CD14-positive monocyte (primary cell): ENCODE measurements around the gene GREB1. TPM values are rescaled to one million over a fixed set of nuclear protein-coding genes. Genes with fewer than 3 reads are reported as not detected.

Experiments
- DNase-seq, 3 donors: peaks; one replicate each; pipeline ENCODE4 v3.0.0-alpha.2; 2011 to 2022
- H2AFZ ChIP-seq: 2 replicates; pipeline ENCODE4 v1.6.0; 2012; ENCODE audit warnings: mild to moderate bottlenecking, low read depth, low read length, inconsistent platforms; ENCODE audit not compliant: insufficient read depth, poor library complexity, severe bottlenecking
- H3K27ac ChIP-seq, 2 donors: 1 replicate in 1 of 2; 2 replicates in 1 of 2; pipeline ENCODE4 v1.5.1; 2012 to 2013; ENCODE audit warnings: low read length in 2 of 2, control low read depth in 1 of 2, inconsistent platforms in 1 of 2, low read depth in 1 of 2, mild to moderate bottlenecking in 1 of 2
- H3K27me3 ChIP-seq, 2 donors: one replicate each; pipeline versions ENCODE4 v1.6.0 to v1.6.1; 2011 to 2013; ENCODE audit warnings: low read length in 2 of 2; ENCODE audit not compliant: control insufficient read depth in 2 of 2, insufficient read depth in 2 of 2
- H3K36me3 ChIP-seq, 2 donors: replicated peaks in 1 of 2; 1 replicate in 1 of 2; 2 replicates in 1 of 2; pipeline versions ENCODE4 v1.5.1 to v1.6.1; 2012 to 2013; ENCODE audit warnings: low read length in 2 of 2, control low read depth in 1 of 2, inconsistent platforms in 1 of 2, mild to moderate bottlenecking in 1 of 2; ENCODE audit not compliant: insufficient read depth in 2 of 2, control insufficient read depth in 1 of 2
- H3K4me1 ChIP-seq, 2 donors: 1 replicate in 1 of 2; 2 replicates in 1 of 2; pipeline versions ENCODE4 v1.5.1 to v1.6.1; 2012 to 2013; ENCODE audit warnings: low read length in 2 of 2, control low read depth in 1 of 2, inconsistent platforms in 1 of 2, mild to moderate bottlenecking in 1 of 2, moderate library complexity in 1 of 2; ENCODE audit not compliant: insufficient read depth in 2 of 2, control insufficient read depth in 1 of 2
- H3K4me2 ChIP-seq: replicated peaks from 2 replicates; pipeline ENCODE3; 2012; ENCODE audit warnings: low read length, moderate library complexity, mild to moderate bottlenecking; ENCODE audit not compliant: poor library complexity, severe bottlenecking; ENCODE audit errors: extremely low read depth
- H3K4me3 ChIP-seq, 3 experiments: fragments of 200-600 bp in 1 of 3; sonication (generic) in 1 of 3; replicated peaks in 1 of 3; 1 replicate in 2 of 3; 2 replicates in 1 of 3; pipeline ENCODE4 v1.5.1; 2011 to 2013; ENCODE audit warnings: low read length in 3 of 3, mild to moderate bottlenecking in 3 of 3, control low read depth in 2 of 3, low read depth in 2 of 3, inconsistent platforms in 1 of 3, moderate library complexity in 1 of 3
- H3K79me2 ChIP-seq: 2 replicates; pipeline ENCODE4 v1.6.0; 2012; ENCODE audit warnings: mild to moderate bottlenecking, control low read depth, inconsistent platforms, low read length, moderate library complexity; ENCODE audit not compliant: insufficient read depth
- H3K9ac ChIP-seq: 2 replicates; pipeline ENCODE4 v1.6.0; 2017; ENCODE audit warnings: low read length, mild to moderate bottlenecking; ENCODE audit not compliant: insufficient read depth, poor library complexity, severe bottlenecking
- H3K9me3 ChIP-seq, 2 donors: replicated peaks in 1 of 2; 1 replicate in 1 of 2; 2 replicates in 1 of 2; pipeline versions ENCODE4 v1.5.1 to v1.6.1; 2012 to 2013; ENCODE audit warnings: low read length in 2 of 2, control low read depth in 1 of 2; ENCODE audit not compliant: control insufficient read depth in 1 of 2, insufficient read depth in 1 of 2
- H4K20me1 ChIP-seq: 2 replicates; pipeline ENCODE4 v1.6.0; 2012; ENCODE audit warnings: mild to moderate bottlenecking, low read length, control low read depth, moderate library complexity; ENCODE audit not compliant: insufficient read depth
- H3K27ac Mint-ChIP-seq, 7 donors: one replicate each; pipeline ENCODE4 v1.8.0; 2020; ENCODE audit warnings: mild to moderate bottlenecking in 7 of 7, mixed read lengths in 7 of 7, moderate library complexity in 6 of 7, inconsistent platforms in 2 of 7
- H3K27me3 Mint-ChIP-seq, 3 donors: one replicate each; pipeline ENCODE4 v1.8.0; 2021 to 2022; ENCODE audit warnings: low read depth in 3 of 3, mild to moderate bottlenecking in 3 of 3, mixed read lengths in 3 of 3, moderate library complexity in 3 of 3, inconsistent platforms in 1 of 3
- H3K36me3 Mint-ChIP-seq, 2 donors: one replicate each; pipeline ENCODE4 v1.8.0; 2020; ENCODE audit warnings: mixed read lengths in 2 of 2, inconsistent platforms in 1 of 2, mild to moderate bottlenecking in 1 of 2
- H3K4me1 Mint-ChIP-seq: one replicate; pipeline ENCODE4 v1.8.0; 2020; ENCODE audit warnings: mild to moderate bottlenecking, mixed read lengths
- H3K4me3 Mint-ChIP-seq, 2 donors: one replicate each; pipeline ENCODE4 v1.8.0; 2020; ENCODE audit warnings: mild to moderate bottlenecking in 2 of 2, mixed read lengths in 2 of 2, moderate library complexity in 1 of 2
- H3K9me3 Mint-ChIP-seq, 7 donors: one replicate each; pipeline ENCODE4 v1.8.0; 2020 to 2022; ENCODE audit warnings: mixed read lengths in 7 of 7, mild to moderate bottlenecking in 6 of 7, moderate library complexity in 6 of 7, inconsistent platforms in 2 of 7
- CTCF ChIP-seq: fragments of 200-600 bp; IDR thresholded peaks from one replicate; pipeline ENCODE4 v1.8.0; 2022; ENCODE audit warnings: antibody characterized with exemption, mild to moderate bottlenecking
- WGBS: methylation state at CpG from one replicate; pipeline ENCODE4 v1.1.5; 2013; ENCODE audit warnings: missing lambda C conversion rate; ENCODE audit not compliant: insufficient coverage; 5-methylcytosine and 5-hydroxymethylcytosine counted together
- intact Hi-C, 2 donors: fragments of 100-400 bp; cut with micrococcal nuclease; formaldehyde crosslinking; loops; one replicate each; pipeline versions ENCODE4 v1.15.0 to v1.15.1; 2023
- polyA plus RNA-seq, 3 donors: library from polyadenylated mRNA; depleted of rRNA in 1 of 3; unstranded in 2 of 3; stranded (reverse) in 1 of 3; fragments of 300-500 nt in 2 of 3; fragments of >200 nt in 1 of 3; fragmentation: Illumina TruSeq in 2 of 3; gene quantifications; 1 replicate in 2 of 3; 2 replicates in 1 of 3; pipeline ENCODE4 v1.2.3, GENCODE V29; 2012 to 2021

The GREB1 gene
- polyA plus RNA-seq, 3 donors: not detected

GRCh38 chr2:11680182-11680900 lies 146.5 kb downstream of the GREB1 start:
- no peak overlapping the region for H3K4me3 Mint-ChIP-seq
- H2AFZ ChIP-seq: no peak overlapping the region
- 100% methylated on average over 11 of the region's 16 CpGs for WGBS
- intact Hi-C loops: no loop called here
- no peaks in the 10 kb centered on the region for H4K20me1 ChIP-seq
- no peak for TF ChIP-seq CTCF
- no peaks in the 10 kb centered on the region for H3K36me3 ChIP-seq
- H3K27ac ChIP-seq: no peak overlapping the region
- no peak overlapping the region for H3K4me3 ChIP-seq
- H3K27me3 Mint-ChIP-seq: peaks cover 38 to 48% (median 42%) of the 10 kb centered on the region in 3 donors
- no peak overlapping the region for H3K9ac ChIP-seq
- no peak for DNase-seq
- H3K4me1 Mint-ChIP-seq: no peaks in the 10 kb centered on the region
- peaks cover 2 to 23% of the 10 kb centered on the region in 2 donors for H3K27me3 ChIP-seq
- peaks cover 0 to 4% (median 2%) of the 10 kb centered on the region in 7 donors for H3K9me3 Mint-ChIP-seq
- no peaks in the 10 kb centered on the region for H3K36me3 Mint-ChIP-seq
- no peak overlapping the region for H3K27ac Mint-ChIP-seq
- no peaks in the 10 kb centered on the region for H3K9me3 ChIP-seq
- no peak overlapping the region for H3K4me2 ChIP-seq
- H3K4me1 ChIP-seq: no peaks in the 10 kb centered on the region
- no peaks in the 10 kb centered on the region for H3K79me2 ChIP-seq

GRCh38 chr2:11680901-11681721 lies 147.3 kb downstream of the GREB1 start:
- peaks cover 0 to 4% (median 2%) of the 10 kb centered on the region in 7 donors for H3K9me3 Mint-ChIP-seq
- H3K27ac Mint-ChIP-seq: no peak overlapping the region
- H3K79me2 ChIP-seq: no peaks in the 10 kb centered on the region
- H2AFZ ChIP-seq: no peak overlapping the region
- H3K36me3 Mint-ChIP-seq: no peaks in the 10 kb centered on the region
- H3K36me3 ChIP-seq: no peaks in the 10 kb centered on the region
- intact Hi-C loops: no loop called here
- no peak overlapping the region for H3K4me3 ChIP-seq
- H3K27me3 Mint-ChIP-seq: peaks cover 36 to 52% (median 40%) of the 10 kb centered on the region in 3 donors
- no peak overlapping the region for H3K27ac ChIP-seq
- no peaks in the 10 kb centered on the region for H3K9me3 ChIP-seq
- H3K4me1 Mint-ChIP-seq: no peaks in the 10 kb centered on the region
- no peak overlapping the region for H3K4me2 ChIP-seq
- H3K4me1 ChIP-seq: no peaks in the 10 kb centered on the region
- DNase-seq: no peak
- no peak overlapping the region for H3K9ac ChIP-seq
- no peaks in the 10 kb centered on the region for H4K20me1 ChIP-seq
- no peak overlapping the region for H3K4me3 Mint-ChIP-seq
- no peak for TF ChIP-seq CTCF
- WGBS: 93% methylated on average over 9 of the region's 15 CpGs
- peaks cover 2 to 22% of the 10 kb centered on the region in 2 donors for H3K27me3 ChIP-seq
